GM19452 (cell line): ENCODE data around the gene BUB1B.

Experiments used
- ATAC-seq: cut with Tn5 transposase; IDR thresholded peaks from one replicate; pipeline ENCODE4 v1.9.1; 2021; ENCODE audit not compliant: unreplicated experiment

BUB1B gene

GRCh38 chr15:40252438-40253166 is 91.7 kb downstream of the BUB1B start:
- no peak for ATAC-seq

DNA sequence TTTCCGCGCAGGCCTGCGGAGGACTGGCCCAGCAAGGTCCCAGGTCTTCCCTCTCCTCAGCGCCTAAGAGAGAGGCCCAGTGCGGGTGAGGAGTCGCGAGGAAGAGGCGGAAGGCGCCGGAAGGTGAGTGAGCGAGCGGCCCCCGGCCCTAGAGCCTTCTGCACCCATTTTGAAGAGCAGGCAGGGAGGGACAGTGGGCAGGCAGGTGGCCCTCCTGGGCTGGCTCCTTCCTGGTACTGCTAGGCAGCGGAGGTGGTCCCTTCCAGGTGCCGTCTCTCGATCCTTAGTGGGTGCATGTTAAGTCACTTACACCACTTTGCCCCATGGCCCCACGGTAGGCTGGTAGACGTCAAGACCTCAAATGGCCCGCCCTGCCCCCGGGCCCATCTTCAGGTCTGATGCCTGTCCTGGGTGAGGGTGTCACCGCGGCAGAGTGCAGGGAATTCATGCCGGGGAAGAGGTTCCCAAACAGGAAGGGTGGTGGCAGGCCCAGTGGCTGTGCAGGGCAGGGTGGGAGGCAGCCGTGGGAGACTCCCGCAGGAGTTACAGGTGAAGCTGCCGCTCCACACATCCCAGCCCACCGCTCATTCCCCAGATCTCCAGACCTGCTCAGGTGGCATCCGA is 92.4 kb downstream of the BUB1B start:
- ATAC-seq: no peak

GRCh38 chr15:40254452-40254851 is 93.6 kb downstream of the BUB1B start:
- no peak for ATAC-seq

GRCh38 chr15:40255033-40255432 is 94.2 kb downstream of the BUB1B start:
- ATAC-seq: no peak

DNA sequence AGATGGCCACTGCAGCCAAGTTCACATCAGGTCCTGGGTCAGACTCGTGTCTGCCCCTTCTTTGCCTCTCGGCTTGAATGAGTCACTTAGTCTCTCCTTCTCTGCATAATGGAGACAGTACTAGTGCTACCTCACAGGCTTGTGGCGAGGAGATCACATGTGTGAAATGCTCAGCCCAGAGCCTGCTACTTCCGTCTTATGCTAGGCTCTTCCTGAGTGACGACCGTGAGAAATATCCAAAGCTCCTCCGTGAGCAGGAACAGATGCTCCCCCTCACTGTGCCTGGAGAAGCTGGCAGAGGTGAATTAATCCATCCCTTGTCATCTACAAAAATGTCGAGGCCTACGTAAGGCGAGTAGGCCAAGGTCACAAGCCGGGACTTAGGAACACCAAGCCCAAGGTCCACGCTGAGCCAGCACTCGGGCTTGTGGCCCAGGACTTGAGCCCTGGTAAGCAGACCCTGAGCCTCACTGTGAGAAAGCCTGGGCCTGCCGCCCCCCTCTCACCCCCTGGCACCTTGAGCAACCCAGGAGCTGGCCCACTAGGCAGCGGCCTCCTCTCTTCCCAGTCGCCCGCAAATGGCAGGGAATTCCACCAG is 95.9 kb downstream of the BUB1B start:
- ATAC-seq: no peak

DNA sequence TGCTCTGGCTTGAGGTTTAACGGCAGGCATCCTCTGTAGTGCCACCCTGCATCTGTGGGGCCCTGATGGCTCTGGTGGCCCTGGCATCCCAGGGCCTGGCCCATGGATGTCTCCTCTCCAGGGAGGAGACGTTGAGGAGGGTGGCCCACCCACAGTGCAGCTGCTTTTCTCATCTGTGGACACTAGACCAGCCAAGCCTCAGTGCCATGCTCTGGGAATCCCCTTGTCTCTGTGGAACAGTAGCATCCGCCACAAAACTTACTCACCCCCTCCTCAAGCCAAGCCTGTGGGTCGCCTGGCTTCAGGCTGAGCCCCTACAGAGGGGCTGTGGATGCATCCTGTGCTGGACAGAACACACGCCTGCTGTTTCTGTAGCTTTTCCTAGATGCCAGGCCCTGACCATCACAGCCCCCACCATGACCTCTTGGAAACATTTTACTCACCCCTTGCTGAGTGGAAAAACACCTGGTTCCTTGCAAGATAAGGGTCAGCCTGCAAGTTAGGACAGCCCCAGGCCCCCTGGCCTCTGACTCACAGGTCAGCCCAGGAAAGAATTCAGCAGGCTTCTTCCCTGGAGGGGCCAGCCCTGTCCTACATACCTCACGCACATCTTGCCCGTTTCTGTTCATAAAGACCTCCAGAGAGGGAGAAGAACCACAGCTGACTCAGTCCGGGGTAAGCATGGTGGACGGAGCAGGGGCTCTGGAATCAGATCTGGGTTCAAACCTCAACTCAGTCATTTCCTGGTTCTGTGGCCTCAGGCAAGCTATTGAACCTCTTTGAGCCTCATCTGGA is 97.0 kb downstream of the BUB1B start:
- no peak for ATAC-seq

- ATAC-seq: no peak
Measured at GRCh38 chr15:40258544-40258943, 97.7 kb downstream of the BUB1B start.

- no peak for ATAC-seq
Measured at GRCh38 chr15:40259021-40259420, 98.2 kb downstream of the BUB1B start.

DNA sequence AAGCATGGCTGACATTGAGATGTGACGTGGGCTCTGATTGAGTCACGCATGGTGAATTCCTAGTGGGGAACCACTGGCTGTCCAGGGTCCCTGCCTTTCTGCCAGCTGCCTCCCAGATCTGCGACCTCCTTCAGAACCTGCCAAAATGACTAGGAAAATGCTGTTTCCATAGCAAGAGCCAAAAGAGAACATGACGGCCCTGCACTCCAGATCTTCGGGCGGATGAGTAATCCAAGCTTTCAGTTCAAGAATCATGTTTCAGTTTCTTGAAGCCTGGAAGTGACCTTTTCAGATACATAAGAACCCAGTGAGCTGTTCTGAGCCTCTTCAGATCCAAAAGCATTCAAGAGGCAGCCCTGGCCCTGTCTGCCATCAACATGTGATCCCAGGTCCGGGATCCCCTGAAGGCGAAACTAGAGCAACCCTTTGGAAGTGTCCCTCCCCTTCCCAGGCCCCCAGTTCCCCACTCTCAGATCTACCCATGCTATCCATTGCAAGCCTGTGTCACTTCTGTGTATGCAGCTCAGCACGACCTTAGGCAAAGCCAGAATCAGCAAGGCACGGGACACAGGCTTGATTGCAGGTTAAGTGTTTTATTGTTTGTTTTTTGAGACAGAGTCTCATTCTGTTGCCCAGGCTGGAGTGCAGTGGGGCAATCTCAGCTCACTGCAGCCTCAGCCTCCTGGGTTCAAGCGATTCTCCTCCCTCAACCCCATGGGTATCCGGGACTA is 102.3 kb downstream of the BUB1B start:
- ATAC-seq: no peak

- ATAC-seq: no peak
Measured at GRCh38 chr15:40264321-40265153, 103.7 kb downstream of the BUB1B start.

DNA sequence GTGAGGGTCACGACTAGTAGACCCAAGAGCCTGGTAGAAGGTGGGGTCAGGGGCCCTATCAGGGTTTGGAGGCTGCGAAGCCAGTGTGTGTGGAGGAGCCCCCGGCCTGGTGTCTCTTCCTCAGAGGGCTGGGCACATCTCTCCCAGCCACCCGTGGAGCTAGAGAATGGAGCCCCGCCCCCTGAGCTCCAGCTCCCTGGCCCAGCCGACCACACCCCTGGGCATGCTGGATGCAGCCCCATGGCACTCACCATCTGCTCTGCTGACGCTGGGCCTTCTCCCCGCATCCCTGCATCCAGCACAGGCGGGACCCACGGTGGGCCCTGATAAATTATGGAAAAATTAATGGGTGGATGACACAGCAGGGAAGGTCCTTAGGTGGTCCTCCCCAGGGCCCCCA is 104.5 kb downstream of the BUB1B start:
- no peak for ATAC-seq

DNA sequence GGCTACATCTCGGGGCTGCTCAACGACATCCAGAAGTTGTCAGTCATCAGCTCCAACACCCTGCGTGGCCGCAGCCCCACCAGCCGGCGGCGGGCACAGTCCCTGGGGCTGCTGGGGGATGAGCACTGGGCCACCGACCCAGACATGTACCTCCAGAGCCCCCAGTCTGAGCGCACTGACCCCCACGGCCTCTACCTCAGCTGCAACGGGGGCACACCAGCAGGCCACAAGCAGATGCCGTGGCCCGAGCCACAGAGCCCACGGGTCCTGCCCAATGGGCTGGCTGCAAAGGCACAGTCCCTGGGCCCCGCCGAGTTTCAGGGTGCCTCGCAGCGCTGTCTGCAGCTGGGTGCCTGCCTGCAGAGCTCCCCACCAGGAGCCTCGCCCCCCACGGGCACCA is 105.0 kb downstream of the BUB1B start:
- no peak for ATAC-seq

GRCh38 chr15:40266828-40267304 is 106.0 kb downstream of the BUB1B start:
- ATAC-seq: no peak

GRCh38 chr15:40267670-40268069 is 106.8 kb downstream of the BUB1B start:
- no peak for ATAC-seq

- ATAC-seq: no peak
Measured at GRCh38 chr15:40269604-40270003, 108.7 kb downstream of the BUB1B start.

- no peak for ATAC-seq
Measured at GRCh38 chr15:40270246-40270995, 109.6 kb downstream of the BUB1B start.
